H9 (cell line): ENCODE data around the gene KIRREL3. TPM values are rescaled to one million over a fixed set of nuclear protein-coding genes. Genes with fewer than 3 reads are reported as not detected.

Experiments
- DNase-seq: peaks from one replicate; pipeline ENCODE4 v3.0.0-alpha.2; 2017
- H2AFZ ChIP-seq: one replicate; pipeline ENCODE4 v1.6.1; 2013; ENCODE audit warnings: mild to moderate bottlenecking, low read length, control low read depth, moderate library complexity
- H2AK5ac ChIP-seq: 2 replicates; pipeline ENCODE4 v1.6.1; 2013; ENCODE audit warnings: low read length, control low read depth, mixed read lengths; ENCODE audit not compliant: insufficient read length
- H2BK120ac ChIP-seq: one replicate; pipeline ENCODE4 v1.6.1; 2013; ENCODE audit warnings: low read depth, mild to moderate bottlenecking, low read length, control low read depth, inconsistent platforms; ENCODE audit not compliant: poor library complexity, severe bottlenecking
- H2BK12ac ChIP-seq: 2 replicates; pipeline ENCODE4 v1.6.1; 2013; ENCODE audit warnings: low read length, control low read depth, mixed read lengths, low read depth; ENCODE audit not compliant: insufficient read length
- H2BK15ac ChIP-seq: 2 replicates; pipeline ENCODE4 v1.6.1; 2013; ENCODE audit warnings: low read depth, low read length, control low read depth
- H2BK20ac ChIP-seq: one replicate; pipeline ENCODE4 v1.6.1; 2013; ENCODE audit warnings: low read depth, mild to moderate bottlenecking, low read length, control low read depth, inconsistent platforms; ENCODE audit not compliant: poor library complexity, severe bottlenecking
- H2BK5ac ChIP-seq: 2 replicates; pipeline ENCODE4 v1.6.1; 2013; ENCODE audit warnings: low read length, control low read depth, mixed read lengths; ENCODE audit not compliant: insufficient read length
- H3K14ac ChIP-seq: 2 replicates; pipeline ENCODE4 v1.6.1; 2013; ENCODE audit warnings: low read length, control low read depth; ENCODE audit not compliant: insufficient read depth
- H3K18ac ChIP-seq: 2 replicates; pipeline ENCODE4 v1.6.1; 2013; ENCODE audit warnings: low read depth, mild to moderate bottlenecking, mixed read lengths, low read length, control low read depth; ENCODE audit not compliant: insufficient read length
- H3K23ac ChIP-seq: 2 replicates; pipeline ENCODE4 v1.6.1; 2013; ENCODE audit warnings: low read length, control low read depth, mixed read lengths, low read depth; ENCODE audit not compliant: insufficient read length
- H3K23me2 ChIP-seq: 2 replicates; pipeline ENCODE4 v1.6.1; 2013; ENCODE audit warnings: low read depth, mild to moderate bottlenecking, mixed read lengths, low read length, control low read depth; ENCODE audit not compliant: insufficient read length, poor library complexity, severe bottlenecking
- H3K27ac ChIP-seq: 2 replicates; pipeline ENCODE4 v1.5.1; 2013; ENCODE audit warnings: low read length, control low read depth, mixed read lengths, low read depth; ENCODE audit not compliant: insufficient read length
- H3K27me3 ChIP-seq: 2 replicates; pipeline ENCODE4 v1.6.1; 2013; ENCODE audit warnings: low read length, control low read depth, inconsistent platforms; ENCODE audit not compliant: insufficient read depth
- H3K4ac ChIP-seq: 2 replicates; pipeline ENCODE4 v1.6.1; 2013; ENCODE audit warnings: low read depth, mild to moderate bottlenecking, control low read depth, inconsistent platforms, low read length, moderate library complexity
- H3K4me1 ChIP-seq: 2 replicates; pipeline ENCODE4 v1.6.1; 2013; ENCODE audit warnings: low read length, control low read depth, inconsistent platforms; ENCODE audit not compliant: insufficient read depth
- H3K4me2 ChIP-seq: 2 replicates; pipeline ENCODE4 v1.6.1; 2013; ENCODE audit warnings: low read length, control low read depth, mixed read lengths; ENCODE audit not compliant: insufficient read length, insufficient read depth
- H3K56ac ChIP-seq: 2 replicates; pipeline ENCODE4 v1.6.1; 2013; ENCODE audit warnings: low read depth, mild to moderate bottlenecking, mixed read lengths, low read length, control low read depth; ENCODE audit not compliant: insufficient read length
- H3K79me1 ChIP-seq: 2 replicates; pipeline ENCODE4 v1.6.1; 2013; ENCODE audit warnings: low read depth, mild to moderate bottlenecking, moderate library complexity, low read length, control low read depth, inconsistent platforms; ENCODE audit not compliant: insufficient read depth, poor library complexity, severe bottlenecking
- H3K79me2 ChIP-seq: 2 replicates; pipeline ENCODE4 v1.6.1; 2013; ENCODE audit warnings: low read length, control low read depth, inconsistent platforms; ENCODE audit not compliant: insufficient read depth
- H3K9ac ChIP-seq: 2 replicates; pipeline ENCODE4 v1.6.1; 2013; ENCODE audit warnings: low read length, control low read depth, mixed read lengths; ENCODE audit not compliant: insufficient read length; ENCODE audit errors: extremely low read depth
- H3K9me3 ChIP-seq: one replicate; pipeline ENCODE4 v1.6.1; 2013; ENCODE audit warnings: low read depth, low read length, inconsistent platforms; ENCODE audit not compliant: control insufficient read depth
- H3T11ph ChIP-seq: one replicate; pipeline ENCODE4 v1.6.1; 2013; ENCODE audit warnings: mild to moderate bottlenecking, low read length, control low read depth, inconsistent platforms
- H4K20me1 ChIP-seq: one replicate; pipeline ENCODE4 v1.6.1; 2013; ENCODE audit not compliant: control insufficient read depth, insufficient read length, insufficient read depth
- H4K5ac ChIP-seq: 2 replicates; pipeline ENCODE4 v1.6.1; 2013; ENCODE audit warnings: low read depth, mild to moderate bottlenecking, mixed read lengths, low read length, control low read depth; ENCODE audit not compliant: insufficient read length
- H4K8ac ChIP-seq: replicated peaks from 2 replicates; pipeline ENCODE4 v1.6.1; 2013; ENCODE audit warnings: low read length, control low read depth, mixed read lengths, low read depth; ENCODE audit not compliant: insufficient read length
- H4K91ac ChIP-seq: 2 replicates; pipeline ENCODE4 v1.6.1; 2013; ENCODE audit warnings: low read depth, mild to moderate bottlenecking, moderate library complexity, mixed read lengths, low read length, control low read depth; ENCODE audit not compliant: insufficient read length
- H3K27ac Mint-ChIP-seq, 3 experiments: 2 replicates in 2 of 3; 3 replicates in 1 of 3; pipeline ENCODE4 v1.8.0; 2020 to 2021; ENCODE audit warnings: mixed read lengths in 3 of 3, mild to moderate bottlenecking in 1 of 3, moderate library complexity in 1 of 3
- H3K27me3 Mint-ChIP-seq: 2 replicates; pipeline ENCODE4 v1.8.0; 2021; ENCODE audit warnings: low read depth, mild to moderate bottlenecking, moderate library complexity, mixed read lengths
- H3K36me3 Mint-ChIP-seq, 3 experiments: 2 replicates in 2 of 3; 3 replicates in 1 of 3; pipeline ENCODE4 v1.8.0; 2020 to 2021; ENCODE audit warnings: low read depth in 3 of 3, mixed read lengths in 3 of 3; ENCODE audit not compliant: insufficient read depth in 1 of 3
- H3K4me1 Mint-ChIP-seq, 2 experiments: 2 replicates each; pipeline ENCODE4 v1.8.0; 2020; ENCODE audit warnings: mixed read lengths in 2 of 2
- H3K4me3 Mint-ChIP-seq, 2 experiments: 2 replicates in 1 of 2; 3 replicates in 1 of 2; pipeline ENCODE4 v1.8.0; 2020 to 2021; ENCODE audit warnings: mild to moderate bottlenecking in 2 of 2, mixed read lengths in 2 of 2, moderate library complexity in 1 of 2
- H3K9me3 Mint-ChIP-seq, 2 experiments: 2 replicates in 1 of 2; 3 replicates in 1 of 2; pipeline ENCODE4 v1.8.0; 2020; ENCODE audit warnings: mild to moderate bottlenecking in 2 of 2, mixed read lengths in 2 of 2, moderate library complexity in 1 of 2
- CTCF ChIP-seq: fragments of 200-600 bp; sonication (generic); conservative IDR thresholded peaks from 3 replicates; pipeline ENCODE4 v1.8.0; 2021; ENCODE audit warnings: antibody characterized with exemption, mild to moderate bottlenecking
- WGBS: extraction: QIAGEN DNeasy Blood & Tissue Kit; methylation state at CpG from one replicate; pipeline ENCODE4 v1.1.7; 2013; ENCODE audit warnings: missing lambda C conversion rate, low lambda C conversion rate, mixed read lengths; ENCODE audit not compliant: insufficient read length; ENCODE audit errors: extremely low coverage; 5-methylcytosine and 5-hydroxymethylcytosine counted together
- total RNA-seq: library from RNA; stranded (reverse); gene quantifications from 2 replicates; pipeline ENCODE4 v1.2.1, GENCODE V29; 2021

Gene KIRREL3
- total RNA-seq, 1 experiment from 2014 or later = 0.17 TPM

- Histone ChIP-seq H3K14ac (no peak overlapping the region; the same call in 1 of the 2 replicates), H4K5ac (no peak overlapping the region), H2BK15ac (no peak overlapping the region), H2BK5ac (no peak overlapping the region), H2BK120ac (no peak overlapping the region), H2AFZ (no peak overlapping the region), H2AK5ac (no peak overlapping the region), H3K18ac (no peak overlapping the region), H3K27me3 (no peaks in the 10 kb centered on the region), H4K91ac (no peak overlapping the region), H2BK20ac (no peak overlapping the region), H3K4ac (no peak overlapping the region), H2BK12ac (no peak overlapping the region), H4K20me1 (no peaks in the 10 kb centered on the region), H4K8ac (no peak overlapping the region), H3K4me2 (no peak overlapping the region), H3K56ac (no peak overlapping the region), H3K79me2 (no peaks in the 10 kb centered on the region), H3K23me2 (no peaks in the 10 kb centered on the region), H3K23ac (no peak overlapping the region), H3K27ac (no peak overlapping the region), H3K9me3 (no peaks in the 10 kb centered on the region), H3K9ac (no peak overlapping the region), H3K79me1 (no peaks in the 10 kb centered on the region), H3K4me1 (peaks cover 7% of the 10 kb centered on the region), H3T11ph (no peak overlapping the region)
- Mint-ChIP-seq H3K27ac (no peak overlapping the region), H3K4me1 (peaks cover 30 to 39% of the 10 kb centered on the region in 2 experiments), H3K36me3 (no peaks in the 10 kb centered on the region), H3K27me3 (peaks cover 9% of the 10 kb centered on the region), H3K9me3 (no peaks in the 10 kb centered on the region), H3K4me3 (no peak overlapping the region)
- no peak for DNase-seq
- no CpG with 5 or more reads among the region's 12 CpGs for WGBS
- no peak for TF ChIP-seq CTCF
These were observed 263.6 kb downstream of the KIRREL3 start for GRCh38 chr11:126736682-126737572.
